Measurements from ENCODE around the gene GTF3C1.

- no peak for TF ChIP-seq EZH2phosphoT487 (IDR thresholded peaks at IDR 0.05; ENCODE audit: insufficient read depth, low read depth)
- no peak for TF ChIP-seq EZH2 (IDR thresholded peaks at IDR 0.05; ENCODE audit: insufficient read depth, poor library complexity, severe bottlenecking)
Measured at GRCh38 chr16:27499659-27500055, 50.1 kb downstream of the GTF3C1 start.
